ENCODE measurements around the gene AZU1.

DNA sequence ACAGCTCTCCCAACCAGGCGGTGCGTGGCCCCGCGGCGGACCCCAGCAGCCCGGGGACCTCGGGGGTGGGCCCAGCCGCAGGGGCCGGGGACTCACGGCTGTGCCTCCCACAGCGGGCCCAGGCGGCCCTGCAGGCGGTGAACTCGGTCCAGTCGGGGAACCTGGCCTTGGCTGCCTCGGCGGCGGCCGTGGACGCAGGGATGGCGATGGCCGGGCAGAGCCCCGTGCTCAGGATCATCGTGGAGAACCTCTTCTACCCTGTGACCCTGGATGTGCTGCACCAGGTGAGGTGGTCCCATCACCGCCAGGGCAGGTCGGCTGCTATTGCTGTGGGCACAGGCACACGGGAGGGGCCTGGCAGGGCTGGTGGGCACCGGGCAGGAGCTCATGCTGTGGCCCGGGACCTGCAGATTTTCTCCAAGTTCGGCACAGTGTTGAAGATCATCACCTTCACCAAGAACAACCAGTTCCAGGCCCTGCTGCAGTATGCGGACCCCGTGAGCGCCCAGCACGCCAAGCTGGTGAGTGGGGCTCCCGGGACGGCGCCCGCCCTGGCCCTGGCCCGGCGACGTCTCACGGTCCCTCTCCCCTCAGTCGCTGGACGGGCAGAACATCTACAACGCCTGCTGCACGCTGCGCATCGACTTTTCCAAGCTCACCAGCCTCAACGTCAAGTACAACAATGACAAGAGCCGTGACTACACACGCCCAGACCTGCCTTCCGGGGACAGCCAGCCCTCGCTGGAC lies 23.0 kb upstream of the AZU1 start:
- TF ChIP-seq, protein P1, sequence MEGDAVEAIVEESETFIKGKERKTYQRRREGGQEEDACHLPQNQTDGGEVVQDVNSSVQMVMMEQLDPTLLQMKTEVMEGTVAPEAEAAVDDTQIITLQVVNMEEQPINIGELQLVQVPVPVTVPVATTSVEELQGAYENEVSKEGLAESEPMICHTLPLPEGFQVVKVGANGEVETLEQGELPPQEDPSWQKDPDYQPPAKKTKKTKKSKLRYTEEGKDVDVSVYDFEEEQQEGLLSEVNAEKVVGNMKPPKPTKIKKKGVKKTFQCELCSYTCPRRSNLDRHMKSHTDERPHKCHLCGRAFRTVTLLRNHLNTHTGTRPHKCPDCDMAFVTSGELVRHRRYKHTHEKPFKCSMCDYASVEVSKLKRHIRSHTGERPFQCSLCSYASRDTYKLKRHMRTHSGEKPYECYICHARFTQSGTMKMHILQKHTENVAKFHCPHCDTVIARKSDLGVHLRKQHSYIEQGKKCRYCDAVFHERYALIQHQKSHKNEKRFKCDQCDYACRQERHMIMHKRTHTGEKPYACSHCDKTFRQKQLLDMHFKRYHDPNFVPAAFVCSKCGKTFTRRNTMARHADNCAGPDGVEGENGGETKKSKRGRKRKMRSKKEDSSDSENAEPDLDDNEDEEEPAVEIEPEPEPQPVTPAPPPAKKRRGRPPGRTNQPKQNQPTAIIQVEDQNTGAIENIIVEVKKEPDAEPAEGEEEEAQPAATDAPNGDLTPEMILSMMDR (conservative IDR thresholded peaks at IDR 0.05; ENCODE audit: low read depth, low read length): no peak
- TF ChIP-seq EZH2phosphoT487 (IDR thresholded peaks at IDR 0.05; ENCODE audit: borderline replicate concordance, low read length): no peak
- no peak for TF ChIP-seq EZH2 (IDR thresholded peaks at IDR 0.05; ENCODE audit: low read length, unreplicated experiment)
